IMR-90 (cell line): Measurements from ENCODE around the gene OR52B6. TPM values are rescaled to one million over a fixed set of nuclear protein-coding genes. Genes with fewer than 3 reads are reported as not detected.

Experiments
- ATAC-seq: fragments of 200-7000 bp; cut with Tn5 transposase; 2 replicates; pipeline ENCODE4 v1.9.1; 2020; ENCODE audit warnings: low read depth, mild to moderate bottlenecking, moderate library complexity
- BruUV-seq: library from RNA; stranded (reverse); fragments of 400-500 nt; replicated peaks from 2 replicates; lab custom pipeline; 2021; lab: Mats Ljungman, UMichigan
- CTCF ChIA-PET: fragments of 300-600 bp; formaldehyde crosslinking; extraction: SDS; loops from one replicate; lab custom pipeline; 2021; ENCODE audit warnings: antibody characterized with exemption; lab: Yijun Ruan, JAX
- POLR2A ChIA-PET: fragments of 300-600 bp; sonication (Branson Sonifier 250); formaldehyde crosslinking; loops from one replicate; lab custom pipeline; 2022; ENCODE audit warnings: antibody characterized with exemption; ENCODE audit not compliant: unreplicated experiment; lab: Charles Lee
- DNase-seq: peaks from one replicate; pipeline ENCODE4 v3.0.0; 2013
- H2AFZ ChIP-seq: replicated peaks from 2 replicates; pipeline ENCODE3; 2013; ENCODE audit warnings: low read length, mild to moderate bottlenecking; ENCODE audit not compliant: poor library complexity
- H2AK5ac ChIP-seq: 2 replicates; pipeline ENCODE4 v1.6.1; 2013; ENCODE audit warnings: low read depth, low read length, inconsistent platforms
- H2AK9ac ChIP-seq: replicated peaks from 2 replicates; pipeline ENCODE3; 2013; ENCODE audit warnings: mild to moderate bottlenecking, low read depth, low read length, moderate library complexity; ENCODE audit not compliant: poor library complexity
- H2BK120ac ChIP-seq: 2 replicates; pipeline ENCODE4 v1.6.1; 2013; ENCODE audit warnings: low read depth, low read length, inconsistent platforms
- H2BK15ac ChIP-seq: 3 replicates; pipeline ENCODE4 v1.6.1; 2013; ENCODE audit warnings: low read depth, low read length, inconsistent platforms
- H2BK20ac ChIP-seq: 2 replicates; pipeline ENCODE4 v1.6.1; 2013; ENCODE audit warnings: low read depth, mild to moderate bottlenecking, inconsistent platforms, low read length, moderate library complexity
- H2BK5ac ChIP-seq: 2 replicates; pipeline ENCODE4 v1.6.1; 2013; ENCODE audit warnings: mild to moderate bottlenecking, low read depth, low read length, inconsistent platforms; ENCODE audit not compliant: poor library complexity, severe bottlenecking
- H3K14ac ChIP-seq: replicated peaks from 2 replicates; pipeline ENCODE4 v1.6.1; 2013; ENCODE audit warnings: low read depth, low read length, inconsistent platforms
- H3K18ac ChIP-seq: 2 replicates; pipeline ENCODE4 v1.6.1; 2013; ENCODE audit warnings: low read depth, low read length, control low read depth
- H3K23ac ChIP-seq: 2 replicates; pipeline ENCODE4 v1.6.1; 2013; ENCODE audit warnings: low read depth, low read length, inconsistent platforms
- H3K27ac ChIP-seq: 2 replicates; pipeline ENCODE4 v1.5.1; 2013; ENCODE audit warnings: mild to moderate bottlenecking, control low read depth, low read length; ENCODE audit not compliant: insufficient read depth
- H3K27me3 ChIP-seq: 2 replicates; pipeline ENCODE4 v1.6.1; 2013; ENCODE audit warnings: low read length; ENCODE audit not compliant: control insufficient read depth, insufficient read depth
- H3K36me3 ChIP-seq: 2 replicates; pipeline ENCODE4 v1.6.1; 2013; ENCODE audit warnings: low read length, mixed read lengths; ENCODE audit not compliant: control insufficient read depth, insufficient read depth
- H3K4ac ChIP-seq: 2 replicates; pipeline ENCODE4 v1.6.1; 2013; ENCODE audit warnings: low read depth, low read length, inconsistent platforms
- H3K4me1 ChIP-seq: 2 replicates; pipeline ENCODE4 v1.6.1; 2013; ENCODE audit warnings: low read length, mixed read lengths; ENCODE audit not compliant: control insufficient read depth, insufficient read depth
- H3K4me2 ChIP-seq: 2 replicates; pipeline ENCODE4 v1.6.1; 2013; ENCODE audit warnings: low read depth, mild to moderate bottlenecking, control low read depth, low read length, moderate library complexity
- H3K4me3 ChIP-seq: 2 replicates; pipeline ENCODE4 v1.5.1; 2013; ENCODE audit warnings: low read depth, mild to moderate bottlenecking, control low read depth, low read length, moderate library complexity; ENCODE audit not compliant: insufficient read depth
- H3K56ac ChIP-seq: 2 replicates; pipeline ENCODE4 v1.6.1; 2013; ENCODE audit warnings: low read length, inconsistent platforms; ENCODE audit not compliant: insufficient read depth; ENCODE audit errors: extremely low read depth
- H3K79me1 ChIP-seq, 2 experiments: 2 replicates each; pipeline ENCODE4 v1.6.1; 2013; ENCODE audit warnings: low read length in 2 of 2, inconsistent platforms in 1 of 2, low read depth in 1 of 2
- H3K9ac ChIP-seq: 2 replicates; pipeline ENCODE4 v1.6.1; 2013; ENCODE audit warnings: low read depth, low read length, control low read depth
- H3K9me1 ChIP-seq: 2 replicates; pipeline ENCODE4 v1.6.1; 2013; ENCODE audit warnings: low read length, inconsistent platforms; ENCODE audit not compliant: insufficient read depth
- H3K9me3 ChIP-seq: 2 replicates; pipeline ENCODE4 v1.6.1; 2013; ENCODE audit warnings: low read length; ENCODE audit not compliant: control insufficient read depth, insufficient read depth
- H4K20me1 ChIP-seq: 2 replicates; pipeline ENCODE4 v1.6.1; 2013; ENCODE audit warnings: low read length, inconsistent platforms; ENCODE audit not compliant: insufficient read depth
- H4K5ac ChIP-seq: 2 replicates; pipeline ENCODE4 v1.6.1; 2013; ENCODE audit warnings: mild to moderate bottlenecking, low read depth, low read length, control low read depth
- H4K8ac ChIP-seq, 2 experiments: 2 replicates each; pipeline ENCODE4 v1.6.1; 2013; ENCODE audit warnings: low read depth in 2 of 2, low read length in 2 of 2, control low read depth in 1 of 2, inconsistent platforms in 1 of 2
- H4K91ac ChIP-seq: 2 replicates; pipeline ENCODE4 v1.6.1; 2013; ENCODE audit warnings: low read depth, low read length, inconsistent platforms; ENCODE audit not compliant: insufficient read depth
- BHLHE40 ChIP-seq: fragments of 150-350 bp; IDR thresholded peaks from 2 replicates; pipeline ENCODE4 v1.6.1; 2016; ENCODE audit warnings: mild to moderate bottlenecking, low read depth, low read length
- CEBPB ChIP-seq: IDR thresholded peaks from 2 replicates; pipeline ENCODE4 v1.6.1; 2012; ENCODE audit warnings: low read depth, low read length, improper control_type of control experiment
- CHD1 ChIP-seq: IDR thresholded peaks from 2 replicates; pipeline ENCODE4 v1.6.1; 2012; ENCODE audit warnings: low read depth, low read length, improper control_type of control experiment
- FOS ChIP-seq: fragments of 150-350 bp; IDR thresholded peaks from 2 replicates; pipeline ENCODE4 v1.6.1; 2016; ENCODE audit warnings: low read depth, low read length
- MAFK ChIP-seq: IDR thresholded peaks from 2 replicates; pipeline ENCODE4 v1.6.1; 2012; ENCODE audit warnings: low read depth, low read length, improper control_type of control experiment
- MAZ ChIP-seq: IDR thresholded peaks from 2 replicates; pipeline ENCODE4 v1.6.1; 2012; ENCODE audit warnings: low read depth, mild to moderate bottlenecking, low read length, improper control_type of control experiment, moderate library complexity, borderline replicate concordance
- MXI1 ChIP-seq: IDR thresholded peaks from 2 replicates; pipeline ENCODE4 v1.6.1; 2012; ENCODE audit warnings: low read depth, mild to moderate bottlenecking, low read length, moderate library complexity, borderline replicate concordance
- NFE2L2 ChIP-seq: fragments of 150-350 bp; IDR thresholded peaks from 2 replicates; pipeline ENCODE4 v1.6.1; 2016; ENCODE audit warnings: low read depth, mild to moderate bottlenecking, low read length
- POLR2A ChIP-seq: IDR thresholded peaks from 2 replicates; pipeline ENCODE4 v1.6.1; 2012; ENCODE audit warnings: mild to moderate bottlenecking, low read depth, low read length
- RAD21 ChIP-seq: IDR thresholded peaks from 2 replicates; pipeline ENCODE4 v1.6.1; 2012; ENCODE audit warnings: low read length, improper control_type of control experiment
- RCOR1 ChIP-seq: IDR thresholded peaks from 2 replicates; pipeline ENCODE4 v1.6.1; 2012; ENCODE audit warnings: mild to moderate bottlenecking, low read length, improper control_type of control experiment; ENCODE audit not compliant: insufficient replicate concordance
- RFX5 ChIP-seq: IDR thresholded peaks from 2 replicates; pipeline ENCODE4 v1.8.0; 2012; ENCODE audit warnings: low read depth, mild to moderate bottlenecking, low read length, moderate library complexity
- SMC3 ChIP-seq: fragments of 150-350 bp; IDR thresholded peaks from 2 replicates; pipeline ENCODE4 v1.6.1; 2016; ENCODE audit warnings: low read depth, mild to moderate bottlenecking, antibody characterized with exemption, low read length, moderate library complexity
- WGBS, 2 experiments: methylation state at CpG; one replicate each; pipeline versions ENCODE4 v1.1.5 to v1.1.7; 2013; ENCODE audit warnings: missing lambda C conversion rate in 2 of 2; ENCODE audit not compliant: insufficient read length in 1 of 2; ENCODE audit errors: extremely low coverage in 2 of 2; 5-methylcytosine and 5-hydroxymethylcytosine counted together
- dilution Hi-C: fragments of 300-500 bp; cut with HindIII; formaldehyde crosslinking; loops from one replicate; pipeline ENCODE4 v1.14.3; 2018; ENCODE audit warnings: low sequenced_read_pairs; ENCODE audit not compliant: unreplicated experiment
- in situ Hi-C: fragments of 300-500 bp; cut with MboI; formaldehyde crosslinking; loops from 3 replicates; pipeline ENCODE4 v1.14.3; 2019; ENCODE audit warnings: low sequenced_read_pairs, inconsistent platforms, mixed read lengths
- intact Hi-C: fragments of 100-400 bp; cut with micrococcal nuclease; formaldehyde crosslinking; loops from 2 replicates; pipeline ENCODE4 v1.10.0; 2022
- polyA plus RNA-seq, 3 experiments: library from polyadenylated mRNA; depleted of rRNA; stranded (reverse); fragments of >200 nt; gene quantifications; 2 replicates each; pipeline ENCODE4 v1.2.3, GENCODE V29; 2012; ENCODE audit warnings: low replicate concordance in 1 of 3
- total RNA-seq: library from RNA; depleted of rRNA; stranded (reverse); fragments of >200 nt; gene quantifications from 2 replicates; pipeline ENCODE4 v1.2.3, GENCODE V29; 2012
- TF ChIP-seq, protein P1 (sequence below): fragments of 150-350 bp; IDR thresholded peaks from 2 replicates; pipeline ENCODE4 v1.6.1; 2017; ENCODE audit warnings: mild to moderate bottlenecking, antibody characterized with exemption, low read length, low read depth
- TF ChIP-seq, protein P2 (sequence below): conservative IDR thresholded peaks from 2 replicates; pipeline ENCODE4 v1.5.1; 2012; ENCODE audit warnings: mild to moderate bottlenecking, low read depth, low read length, improper control_type of control experiment
- TF ChIP-seq, protein P3 (sequence below): fragments of 150-350 bp; IDR thresholded peaks from 2 replicates; pipeline ENCODE4 v1.6.1; 2016; ENCODE audit warnings: low read depth, mild to moderate bottlenecking, low read length, moderate library complexity, borderline replicate concordance

OR52B6 gene
- total and polyA plus RNA-seq, 2 of the 4 experiments (the other 2 are of a cell fraction), result not detected

DNA sequence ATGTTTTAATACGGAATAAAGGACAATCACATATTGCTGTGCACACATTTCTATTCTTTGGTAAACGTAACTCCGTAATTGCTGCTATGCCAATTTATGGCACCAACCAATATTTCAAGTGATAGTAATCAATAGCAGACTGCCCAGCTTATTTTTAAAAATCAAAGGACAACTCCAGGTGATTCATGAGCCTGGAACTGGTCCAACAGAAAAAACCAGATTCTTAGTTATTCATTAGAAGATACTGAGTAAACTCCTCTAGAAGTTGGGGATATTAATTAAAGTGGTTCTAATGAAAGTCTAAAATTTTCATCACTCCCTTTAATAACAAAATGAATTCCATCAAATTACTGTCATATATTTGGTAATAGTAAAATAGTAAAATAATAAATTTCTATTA lies 22.9 kb upstream of the OR52B6 start:
- WGBS, 2 experiments, result no CpG with 5 or more reads among the region's 3 CpGs
- ATAC-seq (no peak), DNase-seq (no peak)
- no peak overlapping the region for H3K9ac ChIP-seq
- ChIA-PET CTCF (no interaction called here), POLR2A (no interaction called here)
- H3K4me3 ChIP-seq, result no peak overlapping the region
- no peaks in the 10 kb centered on the region; the same call in 1 of the 2 replicates for H3K27me3 ChIP-seq
- in situ Hi-C loops, result no loop called here
- no peaks in the 10 kb centered on the region for H3K4me1 ChIP-seq
- no peak overlapping the region for H3K56ac ChIP-seq
- H2AK9ac ChIP-seq, result no peak overlapping the region
- H3K36me3 ChIP-seq, result no peaks in the 10 kb centered on the region
- H3K27ac ChIP-seq, result no peak overlapping the region
- H4K20me1 ChIP-seq, result no peaks in the 10 kb centered on the region
- no peaks in the 10 kb centered on the region for H3K9me1 ChIP-seq
- no peak overlapping the region for H2BK120ac ChIP-seq
- no peak overlapping the region for H2AFZ ChIP-seq
- no peaks in the 10 kb centered on the region for H3K79me1 ChIP-seq
- H4K8ac ChIP-seq, result no peak overlapping the region
- BruUV-seq, result no TSS peak
- H4K91ac ChIP-seq, result no peak overlapping the region
- no peak overlapping the region for H2AK5ac ChIP-seq
- dilution Hi-C loops, result no loop called here
- H3K23ac ChIP-seq, result no peak overlapping the region
- H3K4me2 ChIP-seq, result no peak overlapping the region
- H3K14ac ChIP-seq, result no peak overlapping the region
- H3K18ac ChIP-seq, result no peak overlapping the region
- H4K5ac ChIP-seq, result no peak overlapping the region
- no peak overlapping the region for H2BK5ac ChIP-seq
- H2BK15ac ChIP-seq, result no peak overlapping the region
- H3K9me3 ChIP-seq, result no peaks in the 10 kb centered on the region
- no peak overlapping the region for H3K4ac ChIP-seq
- intact Hi-C loops, result no loop called here
- no peak overlapping the region for H2BK20ac ChIP-seq
- TF ChIP-seq, protein P1, sequence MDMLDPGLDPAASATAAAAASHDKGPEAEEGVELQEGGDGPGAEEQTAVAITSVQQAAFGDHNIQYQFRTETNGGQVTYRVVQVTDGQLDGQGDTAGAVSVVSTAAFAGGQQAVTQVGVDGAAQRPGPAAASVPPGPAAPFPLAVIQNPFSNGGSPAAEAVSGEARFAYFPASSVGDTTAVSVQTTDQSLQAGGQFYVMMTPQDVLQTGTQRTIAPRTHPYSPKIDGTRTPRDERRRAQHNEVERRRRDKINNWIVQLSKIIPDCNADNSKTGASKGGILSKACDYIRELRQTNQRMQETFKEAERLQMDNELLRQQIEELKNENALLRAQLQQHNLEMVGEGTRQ, result no peak
- TF ChIP-seq MAFK, result no peak
- no peak for TF ChIP-seq NFE2L2
- TF ChIP-seq SMC3, result no peak
- TF ChIP-seq, protein P2, sequence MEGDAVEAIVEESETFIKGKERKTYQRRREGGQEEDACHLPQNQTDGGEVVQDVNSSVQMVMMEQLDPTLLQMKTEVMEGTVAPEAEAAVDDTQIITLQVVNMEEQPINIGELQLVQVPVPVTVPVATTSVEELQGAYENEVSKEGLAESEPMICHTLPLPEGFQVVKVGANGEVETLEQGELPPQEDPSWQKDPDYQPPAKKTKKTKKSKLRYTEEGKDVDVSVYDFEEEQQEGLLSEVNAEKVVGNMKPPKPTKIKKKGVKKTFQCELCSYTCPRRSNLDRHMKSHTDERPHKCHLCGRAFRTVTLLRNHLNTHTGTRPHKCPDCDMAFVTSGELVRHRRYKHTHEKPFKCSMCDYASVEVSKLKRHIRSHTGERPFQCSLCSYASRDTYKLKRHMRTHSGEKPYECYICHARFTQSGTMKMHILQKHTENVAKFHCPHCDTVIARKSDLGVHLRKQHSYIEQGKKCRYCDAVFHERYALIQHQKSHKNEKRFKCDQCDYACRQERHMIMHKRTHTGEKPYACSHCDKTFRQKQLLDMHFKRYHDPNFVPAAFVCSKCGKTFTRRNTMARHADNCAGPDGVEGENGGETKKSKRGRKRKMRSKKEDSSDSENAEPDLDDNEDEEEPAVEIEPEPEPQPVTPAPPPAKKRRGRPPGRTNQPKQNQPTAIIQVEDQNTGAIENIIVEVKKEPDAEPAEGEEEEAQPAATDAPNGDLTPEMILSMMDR, result no peak
- no peak for TF ChIP-seq CEBPB
- no peak for TF ChIP-seq RFX5
- no peak for TF ChIP-seq RCOR1
- no peak for TF ChIP-seq BHLHE40
- TF ChIP-seq RAD21, result no peak
- TF ChIP-seq MAZ, result no peak
- TF ChIP-seq, protein P3, sequence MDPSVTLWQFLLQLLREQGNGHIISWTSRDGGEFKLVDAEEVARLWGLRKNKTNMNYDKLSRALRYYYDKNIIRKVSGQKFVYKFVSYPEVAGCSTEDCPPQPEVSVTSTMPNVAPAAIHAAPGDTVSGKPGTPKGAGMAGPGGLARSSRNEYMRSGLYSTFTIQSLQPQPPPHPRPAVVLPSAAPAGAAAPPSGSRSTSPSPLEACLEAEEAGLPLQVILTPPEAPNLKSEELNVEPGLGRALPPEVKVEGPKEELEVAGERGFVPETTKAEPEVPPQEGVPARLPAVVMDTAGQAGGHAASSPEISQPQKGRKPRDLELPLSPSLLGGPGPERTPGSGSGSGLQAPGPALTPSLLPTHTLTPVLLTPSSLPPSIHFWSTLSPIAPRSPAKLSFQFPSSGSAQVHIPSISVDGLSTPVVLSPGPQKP, result no peak
- no peak for TF ChIP-seq POLR2A
- TF ChIP-seq FOS, result no peak
- TF ChIP-seq MXI1, result no peak
- no peak for TF ChIP-seq CHD1
